ENCODE measurements around the gene ANKRD55. TPM values are rescaled to one million over a fixed set of nuclear protein-coding genes. Genes with fewer than 3 reads are reported as not detected.

ANKRD55 gene
- total and polyA plus RNA-seq, 2 of the 8 experiments (the other 6 are each of a cell fraction or from before 2014, with no cell fraction given), result not detected

DNA sequence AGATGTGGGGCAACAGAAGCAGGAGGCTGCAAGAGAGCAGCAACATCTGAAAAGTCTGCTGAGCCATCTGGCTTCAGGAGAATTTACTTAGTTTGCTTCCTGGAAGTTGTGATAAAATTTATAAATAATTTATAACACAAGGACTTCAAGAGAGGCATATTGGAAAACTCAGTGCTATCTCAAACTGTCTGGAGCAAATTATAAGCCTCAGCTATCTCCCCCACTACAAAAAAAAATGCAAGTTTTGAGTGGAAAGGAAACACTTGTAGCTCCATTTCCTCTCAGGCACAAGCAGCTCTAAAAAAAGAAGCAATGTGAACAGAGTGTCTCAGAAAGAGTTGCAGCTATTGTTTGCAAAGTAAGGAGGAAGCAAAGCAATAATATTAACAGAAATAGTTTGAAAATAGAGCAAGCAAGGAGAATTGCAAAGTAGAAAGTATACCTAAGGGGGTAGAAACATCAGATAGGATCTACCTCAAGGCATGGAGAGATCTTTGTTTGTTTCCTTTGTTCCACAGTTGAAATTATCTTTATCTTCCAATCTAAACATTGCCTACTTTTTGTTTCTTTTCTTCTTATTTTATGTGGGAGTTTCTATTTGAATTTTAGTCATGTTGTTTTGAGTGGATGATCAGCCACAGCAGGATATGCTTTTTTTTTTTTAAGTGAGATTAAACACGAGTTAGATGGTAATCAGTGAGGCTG lies 182.4 kb downstream of the ANKRD55 start (continued):
- TF ChIP-seq, protein P1, sequence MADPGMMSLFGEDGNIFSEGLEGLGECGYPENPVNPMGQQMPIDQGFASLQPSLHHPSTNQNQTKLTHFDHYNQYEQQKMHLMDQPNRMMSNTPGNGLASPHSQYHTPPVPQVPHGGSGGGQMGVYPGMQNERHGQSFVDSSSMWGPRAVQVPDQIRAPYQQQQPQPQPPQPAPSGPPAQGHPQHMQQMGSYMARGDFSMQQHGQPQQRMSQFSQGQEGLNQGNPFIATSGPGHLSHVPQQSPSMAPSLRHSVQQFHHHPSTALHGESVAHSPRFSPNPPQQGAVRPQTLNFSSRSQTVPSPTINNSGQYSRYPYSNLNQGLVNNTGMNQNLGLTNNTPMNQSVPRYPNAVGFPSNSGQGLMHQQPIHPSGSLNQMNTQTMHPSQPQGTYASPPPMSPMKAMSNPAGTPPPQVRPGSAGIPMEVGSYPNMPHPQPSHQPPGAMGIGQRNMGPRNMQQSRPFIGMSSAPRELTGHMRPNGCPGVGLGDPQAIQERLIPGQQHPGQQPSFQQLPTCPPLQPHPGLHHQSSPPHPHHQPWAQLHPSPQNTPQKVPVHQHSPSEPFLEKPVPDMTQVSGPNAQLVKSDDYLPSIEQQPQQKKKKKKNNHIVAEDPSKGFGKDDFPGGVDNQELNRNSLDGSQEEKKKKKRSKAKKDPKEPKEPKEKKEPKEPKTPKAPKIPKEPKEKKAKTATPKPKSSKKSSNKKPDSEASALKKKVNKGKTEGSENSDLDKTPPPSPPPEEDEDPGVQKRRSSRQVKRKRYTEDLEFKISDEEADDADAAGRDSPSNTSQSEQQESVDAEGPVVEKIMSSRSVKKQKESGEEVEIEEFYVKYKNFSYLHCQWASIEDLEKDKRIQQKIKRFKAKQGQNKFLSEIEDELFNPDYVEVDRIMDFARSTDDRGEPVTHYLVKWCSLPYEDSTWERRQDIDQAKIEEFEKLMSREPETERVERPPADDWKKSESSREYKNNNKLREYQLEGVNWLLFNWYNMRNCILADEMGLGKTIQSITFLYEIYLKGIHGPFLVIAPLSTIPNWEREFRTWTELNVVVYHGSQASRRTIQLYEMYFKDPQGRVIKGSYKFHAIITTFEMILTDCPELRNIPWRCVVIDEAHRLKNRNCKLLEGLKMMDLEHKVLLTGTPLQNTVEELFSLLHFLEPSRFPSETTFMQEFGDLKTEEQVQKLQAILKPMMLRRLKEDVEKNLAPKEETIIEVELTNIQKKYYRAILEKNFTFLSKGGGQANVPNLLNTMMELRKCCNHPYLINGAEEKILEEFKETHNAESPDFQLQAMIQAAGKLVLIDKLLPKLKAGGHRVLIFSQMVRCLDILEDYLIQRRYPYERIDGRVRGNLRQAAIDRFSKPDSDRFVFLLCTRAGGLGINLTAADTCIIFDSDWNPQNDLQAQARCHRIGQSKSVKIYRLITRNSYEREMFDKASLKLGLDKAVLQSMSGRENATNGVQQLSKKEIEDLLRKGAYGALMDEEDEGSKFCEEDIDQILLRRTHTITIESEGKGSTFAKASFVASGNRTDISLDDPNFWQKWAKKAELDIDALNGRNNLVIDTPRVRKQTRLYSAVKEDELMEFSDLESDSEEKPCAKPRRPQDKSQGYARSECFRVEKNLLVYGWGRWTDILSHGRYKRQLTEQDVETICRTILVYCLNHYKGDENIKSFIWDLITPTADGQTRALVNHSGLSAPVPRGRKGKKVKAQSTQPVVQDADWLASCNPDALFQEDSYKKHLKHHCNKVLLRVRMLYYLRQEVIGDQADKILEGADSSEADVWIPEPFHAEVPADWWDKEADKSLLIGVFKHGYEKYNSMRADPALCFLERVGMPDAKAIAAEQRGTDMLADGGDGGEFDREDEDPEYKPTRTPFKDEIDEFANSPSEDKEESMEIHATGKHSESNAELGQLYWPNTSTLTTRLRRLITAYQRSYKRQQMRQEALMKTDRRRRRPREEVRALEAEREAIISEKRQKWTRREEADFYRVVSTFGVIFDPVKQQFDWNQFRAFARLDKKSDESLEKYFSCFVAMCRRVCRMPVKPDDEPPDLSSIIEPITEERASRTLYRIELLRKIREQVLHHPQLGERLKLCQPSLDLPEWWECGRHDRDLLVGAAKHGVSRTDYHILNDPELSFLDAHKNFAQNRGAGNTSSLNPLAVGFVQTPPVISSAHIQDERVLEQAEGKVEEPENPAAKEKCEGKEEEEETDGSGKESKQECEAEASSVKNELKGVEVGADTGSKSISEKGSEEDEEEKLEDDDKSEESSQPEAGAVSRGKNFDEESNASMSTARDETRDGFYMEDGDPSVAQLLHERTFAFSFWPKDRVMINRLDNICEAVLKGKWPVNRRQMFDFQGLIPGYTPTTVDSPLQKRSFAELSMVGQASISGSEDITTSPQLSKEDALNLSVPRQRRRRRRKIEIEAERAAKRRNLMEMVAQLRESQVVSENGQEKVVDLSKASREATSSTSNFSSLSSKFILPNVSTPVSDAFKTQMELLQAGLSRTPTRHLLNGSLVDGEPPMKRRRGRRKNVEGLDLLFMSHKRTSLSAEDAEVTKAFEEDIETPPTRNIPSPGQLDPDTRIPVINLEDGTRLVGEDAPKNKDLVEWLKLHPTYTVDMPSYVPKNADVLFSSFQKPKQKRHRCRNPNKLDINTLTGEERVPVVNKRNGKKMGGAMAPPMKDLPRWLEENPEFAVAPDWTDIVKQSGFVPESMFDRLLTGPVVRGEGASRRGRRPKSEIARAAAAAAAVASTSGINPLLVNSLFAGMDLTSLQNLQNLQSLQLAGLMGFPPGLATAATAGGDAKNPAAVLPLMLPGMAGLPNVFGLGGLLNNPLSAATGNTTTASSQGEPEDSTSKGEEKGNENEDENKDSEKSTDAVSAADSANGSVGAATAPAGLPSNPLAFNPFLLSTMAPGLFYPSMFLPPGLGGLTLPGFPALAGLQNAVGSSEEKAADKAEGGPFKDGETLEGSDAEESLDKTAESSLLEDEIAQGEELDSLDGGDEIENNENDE (IDR thresholded peaks at IDR 0.05; ENCODE audit: insufficient replicate concordance, low read length), result no peak
- TF ChIP-seq TCF12 (IDR thresholded peaks at IDR 0.05; ENCODE audit: low read depth, low read length) (no peak), BACH1 (IDR thresholded peaks at IDR 0.05; ENCODE audit: low read length) (no peak), RBBP5 (IDR thresholded peaks at IDR 0.05; ENCODE audit: borderline replicate concordance, low read depth, low read length) (no peak), SAP30 (IDR thresholded peaks at IDR 0.05; ENCODE audit: insufficient read depth, insufficient replicate concordance, low read length) (no peak), CTBP2 (IDR thresholded peaks at IDR 0.05; ENCODE audit: borderline replicate concordance, insufficient read depth, insufficient read length, low read length) (no peak)
- TF ChIP-seq, protein P2, sequence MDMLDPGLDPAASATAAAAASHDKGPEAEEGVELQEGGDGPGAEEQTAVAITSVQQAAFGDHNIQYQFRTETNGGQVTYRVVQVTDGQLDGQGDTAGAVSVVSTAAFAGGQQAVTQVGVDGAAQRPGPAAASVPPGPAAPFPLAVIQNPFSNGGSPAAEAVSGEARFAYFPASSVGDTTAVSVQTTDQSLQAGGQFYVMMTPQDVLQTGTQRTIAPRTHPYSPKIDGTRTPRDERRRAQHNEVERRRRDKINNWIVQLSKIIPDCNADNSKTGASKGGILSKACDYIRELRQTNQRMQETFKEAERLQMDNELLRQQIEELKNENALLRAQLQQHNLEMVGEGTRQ (IDR thresholded peaks at IDR 0.05; ENCODE audit: low read length), result no peak
